ENCODE measurements around the gene CHD1.

CHD1 gene

DNA sequence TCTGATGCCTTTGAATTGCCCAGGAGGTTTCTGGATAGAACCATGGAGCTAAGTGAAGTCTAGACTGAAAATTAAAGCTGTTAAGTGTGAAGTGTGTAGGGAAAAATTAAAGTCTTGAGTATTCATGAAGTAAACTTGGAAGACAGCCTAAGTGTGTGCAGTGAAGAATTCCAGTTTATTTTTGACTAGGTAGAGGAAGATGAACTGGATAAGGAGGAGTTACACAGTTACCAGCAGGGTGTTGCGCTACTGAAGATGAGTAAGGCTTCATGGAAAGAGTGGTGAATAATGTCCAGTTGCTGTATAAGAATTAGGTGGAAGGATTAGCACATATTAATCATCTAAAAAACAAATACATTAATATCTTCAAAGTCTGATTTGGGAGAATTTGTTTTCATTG, 5.7 kb upstream of the CHD1 start:
- DNase-seq: no peak

DNA sequence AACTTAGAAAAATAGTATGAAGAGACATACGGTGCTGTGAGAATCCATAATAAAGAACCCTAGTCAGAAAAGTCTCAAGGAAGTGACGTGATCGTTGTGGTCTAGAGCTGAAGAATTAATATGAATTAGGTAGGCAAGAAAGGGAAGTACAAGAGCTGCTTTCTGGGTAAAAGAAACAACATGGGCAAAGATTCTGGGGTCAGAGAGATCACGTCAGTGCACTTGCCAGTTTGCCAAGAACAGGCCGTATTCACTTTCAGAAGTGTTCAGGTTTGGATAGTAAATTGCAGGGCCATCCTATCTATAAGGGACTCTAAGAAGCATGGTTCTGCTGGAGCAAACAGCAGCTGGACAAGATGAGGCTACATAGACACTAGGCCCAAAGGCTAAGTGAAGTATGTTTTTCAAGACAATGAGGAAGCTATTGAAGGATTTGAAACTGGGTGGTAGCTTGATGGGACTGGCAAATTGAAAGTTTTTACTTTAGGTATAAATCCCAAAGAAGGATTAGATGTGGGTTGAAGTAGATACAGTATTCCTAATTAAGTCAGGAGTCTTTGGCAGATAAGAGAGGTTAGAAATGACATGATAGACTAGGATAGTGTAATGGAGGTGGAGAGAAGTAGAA, 4.8 kb upstream of the CHD1 start:
- peak; percentile 71 for DNase-seq

DNA sequence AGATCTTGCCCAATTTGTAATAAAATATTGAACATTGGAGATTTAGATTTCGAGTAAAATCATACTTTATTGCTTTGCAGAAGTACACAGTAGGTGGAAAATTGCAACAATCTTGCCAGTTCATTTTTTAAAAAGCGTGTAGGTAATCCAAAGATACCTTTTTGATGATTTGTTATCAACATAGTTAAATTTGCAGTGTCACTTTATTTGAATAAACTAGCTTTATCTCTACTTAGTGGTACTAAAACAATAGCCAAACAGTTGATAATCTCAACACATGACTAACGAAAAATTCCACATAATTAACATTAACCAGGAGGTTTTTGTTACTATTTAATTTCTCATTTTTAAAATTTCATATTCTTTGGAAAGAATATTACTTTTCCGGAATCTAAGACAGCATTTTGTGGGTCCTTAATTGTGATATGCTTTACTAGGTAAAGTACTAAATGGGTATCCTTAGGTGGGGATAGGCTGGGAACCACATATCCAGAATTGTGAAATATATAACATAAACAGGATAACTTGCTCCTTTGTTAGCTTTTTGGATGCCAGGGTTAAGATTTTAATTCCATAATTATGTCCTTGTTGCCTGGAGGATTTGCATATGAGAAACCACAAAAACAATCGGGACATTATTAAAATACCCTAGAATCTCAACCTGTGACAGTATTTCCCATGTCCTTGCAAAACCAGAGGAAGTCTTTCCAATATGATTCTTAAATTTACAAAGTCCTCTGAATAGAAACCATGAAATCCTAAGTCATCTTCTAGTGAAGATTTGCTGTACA, 2.4 kb upstream of the CHD1 start:
- DNase-seq: no peak

DNA sequence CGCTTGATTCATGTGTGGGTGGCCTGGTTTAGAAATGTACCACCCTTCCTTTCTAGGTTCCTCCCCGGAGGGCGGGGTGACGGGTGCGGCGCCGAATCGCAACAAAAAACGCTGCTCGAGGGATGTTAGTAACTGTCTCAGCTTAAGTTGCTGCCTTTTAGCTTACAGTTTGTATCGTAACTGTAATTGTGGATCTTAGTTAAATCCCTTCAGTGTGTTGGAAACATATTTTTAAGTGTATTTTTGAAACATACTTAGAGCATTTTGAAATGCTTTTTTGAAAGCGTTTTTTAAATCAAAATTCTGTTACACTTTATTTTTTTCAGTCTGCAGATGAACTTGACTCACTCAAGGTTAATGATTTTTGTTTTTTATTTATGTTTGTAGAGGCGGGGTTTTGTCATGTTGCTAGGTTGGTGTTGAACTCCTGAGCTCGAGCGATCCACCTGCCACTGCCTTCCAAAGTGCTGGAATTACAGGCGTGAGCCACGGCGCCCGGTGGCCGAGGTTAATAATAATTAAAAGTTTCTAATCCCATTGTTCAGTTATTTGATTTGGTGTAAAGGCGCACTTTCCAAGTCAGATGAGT, 997 bp upstream of the CHD1 start:
- no peak for DNase-seq

DNA sequence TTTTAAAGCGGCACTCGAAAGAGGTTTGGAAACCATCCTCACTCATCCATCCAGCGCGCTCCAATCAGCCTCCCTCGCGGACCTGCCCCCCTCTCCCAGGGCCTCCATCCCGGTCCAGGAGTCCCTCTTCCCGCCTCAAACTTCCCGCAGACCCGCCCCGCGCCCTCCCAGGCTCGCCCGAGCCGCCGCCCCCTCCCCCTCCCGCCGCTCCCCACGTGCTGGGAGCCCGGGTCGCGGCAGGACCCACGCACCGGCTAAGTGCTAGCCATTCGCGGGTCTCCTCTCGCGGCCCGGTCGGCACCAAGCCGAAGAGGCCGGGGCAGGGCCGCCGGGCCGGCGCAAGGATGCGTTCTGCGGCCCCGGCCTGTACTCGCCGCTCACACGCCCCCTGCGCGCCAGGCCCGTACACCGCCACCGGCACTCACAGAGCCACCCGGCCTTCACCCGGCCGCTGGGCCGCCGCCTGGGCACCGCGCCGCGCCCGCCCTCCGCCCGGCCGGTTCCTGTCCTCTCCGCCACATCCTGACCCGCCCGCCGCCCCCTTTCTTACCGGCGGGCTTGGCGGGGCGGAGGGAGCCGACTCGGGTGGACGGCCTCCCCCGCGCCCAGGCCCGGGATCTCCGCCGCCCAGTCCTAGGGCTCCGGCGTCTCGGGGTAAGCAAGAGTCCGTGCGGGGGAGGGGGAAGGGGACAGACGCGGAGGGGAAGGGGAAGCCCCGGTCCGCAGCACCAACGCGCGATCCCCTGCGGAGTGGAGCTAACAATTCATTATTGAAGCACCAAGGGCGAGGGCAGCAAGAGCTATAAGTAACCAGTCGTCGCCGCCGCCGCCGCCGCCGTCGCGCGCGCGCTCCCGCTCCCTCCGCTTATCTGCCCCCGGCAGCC, 576 bp downstream of the CHD1 start:
- DNase-seq: peak; percentile 56

DNA sequence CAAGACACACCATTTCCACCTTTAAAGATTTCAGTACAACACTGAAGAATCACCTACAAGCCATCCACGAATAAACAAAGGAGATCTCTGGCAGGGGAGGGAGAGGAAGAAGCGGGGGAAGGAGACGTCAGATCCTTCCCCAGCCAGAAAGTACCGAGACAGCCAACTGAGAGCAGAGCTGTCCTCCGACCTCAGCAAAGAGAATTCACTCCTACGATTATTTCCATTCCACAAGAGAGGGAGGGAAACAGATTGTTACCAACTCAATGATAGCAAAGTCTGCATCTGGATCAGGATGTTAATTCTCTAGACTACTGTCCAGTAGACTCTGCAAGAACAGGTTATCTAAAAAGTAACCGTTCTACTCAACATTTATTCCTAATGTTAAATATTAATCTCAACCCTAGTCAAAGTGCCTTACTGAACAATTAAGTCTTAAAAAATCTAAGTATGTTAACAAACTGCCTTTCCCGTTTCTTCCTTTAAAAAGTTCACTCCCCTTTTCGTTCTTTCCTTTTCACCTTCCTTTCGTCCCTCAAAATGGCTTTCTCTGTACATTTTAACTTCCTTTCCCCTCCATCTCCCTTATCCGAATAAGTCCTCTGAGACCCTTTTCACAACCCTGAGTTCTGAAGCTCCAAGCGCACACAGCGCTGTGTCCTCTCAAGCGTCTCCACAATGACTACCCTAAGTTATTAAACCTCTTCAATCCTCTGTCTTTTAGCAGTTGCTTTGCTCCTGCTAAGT, 1.4 kb downstream of the CHD1 start:
- DNase-seq: peak; percentile 77

DNA sequence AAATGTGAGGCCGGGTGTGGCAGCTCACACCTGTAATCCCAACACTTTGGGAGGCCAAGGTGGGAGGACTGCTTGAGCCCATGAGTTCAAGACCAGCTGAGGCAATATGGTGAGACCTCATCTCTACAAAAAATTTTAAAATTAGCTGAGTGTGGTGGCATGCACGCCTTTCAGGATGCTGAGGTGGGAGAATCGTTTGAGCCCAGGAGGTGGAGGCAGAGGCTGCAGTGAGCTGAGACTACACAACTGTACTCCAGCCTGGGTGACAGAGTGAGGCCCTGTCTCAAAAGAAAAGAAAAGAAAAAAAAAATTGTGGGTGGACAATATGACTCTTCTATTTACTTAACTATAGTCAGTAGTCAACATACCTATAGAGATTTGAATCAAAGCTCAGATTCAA, 4.8 kb downstream of the CHD1 start:
- DNase-seq: no peak

DNA sequence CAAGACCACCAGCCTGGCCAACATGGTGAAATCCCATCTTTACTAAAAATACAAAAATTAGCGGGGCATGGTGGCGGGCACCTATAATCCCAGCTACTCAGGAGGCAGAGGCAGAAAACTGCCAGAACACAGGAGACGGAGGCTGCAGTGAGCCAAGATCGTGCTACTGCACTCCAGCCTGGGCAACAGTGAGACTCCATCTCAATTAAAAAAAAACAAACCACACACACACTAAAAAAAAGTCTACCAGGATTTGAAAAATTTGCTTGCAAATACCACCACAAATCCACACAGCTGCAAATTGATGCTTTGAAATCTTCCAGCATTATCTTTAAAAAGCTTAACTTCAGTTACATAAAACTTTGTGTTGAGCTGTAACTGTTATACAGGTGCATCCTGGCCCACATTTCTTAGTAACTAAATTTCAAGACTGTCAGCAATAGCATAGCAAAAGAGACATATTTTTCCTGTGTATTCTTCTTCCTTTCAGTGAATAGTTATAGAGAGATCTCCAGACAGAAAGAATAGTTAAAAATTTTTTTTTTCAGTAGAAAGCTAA, 6.8 kb downstream of the CHD1 start:
- DNase-seq: no peak

DNA sequence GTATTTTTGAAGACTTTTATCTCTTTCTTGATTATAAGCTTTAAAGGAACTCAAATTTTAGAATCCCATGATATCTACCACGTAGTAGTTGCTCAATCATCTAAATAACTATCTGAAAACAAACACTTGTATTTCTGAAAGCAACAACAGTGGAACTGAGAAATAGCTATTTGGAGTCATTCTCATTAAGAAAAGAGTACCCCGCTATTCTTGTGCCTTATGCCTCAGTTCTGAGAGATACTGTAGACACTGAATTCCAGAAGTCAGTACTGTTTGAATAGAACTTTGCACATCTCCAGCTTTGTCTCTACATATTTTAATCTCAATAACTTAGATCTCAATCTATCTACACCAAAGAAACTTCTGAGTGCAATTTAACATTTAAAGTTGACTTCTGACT, 11.4 kb downstream of the CHD1 start:
- DNase-seq: no peak

DNA sequence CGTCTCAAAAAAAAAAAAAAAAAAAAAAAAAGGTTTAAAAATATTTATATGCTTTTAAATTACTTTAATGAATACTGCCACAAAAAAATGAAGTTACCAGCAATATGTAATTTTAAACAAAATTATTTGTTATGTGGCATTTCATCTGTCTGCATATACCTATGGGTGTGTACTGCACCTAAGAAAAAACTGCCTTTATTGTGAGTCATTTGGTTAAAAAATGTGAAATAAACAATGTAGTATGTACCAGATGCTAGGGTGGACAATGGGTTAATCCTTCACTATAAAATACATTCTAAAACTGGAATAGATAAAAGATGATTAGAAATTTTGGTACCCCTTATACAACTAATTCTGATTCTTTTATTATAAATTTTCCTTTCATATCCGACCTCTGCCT, 12.3 kb downstream of the CHD1 start:
- no peak for DNase-seq

DNA sequence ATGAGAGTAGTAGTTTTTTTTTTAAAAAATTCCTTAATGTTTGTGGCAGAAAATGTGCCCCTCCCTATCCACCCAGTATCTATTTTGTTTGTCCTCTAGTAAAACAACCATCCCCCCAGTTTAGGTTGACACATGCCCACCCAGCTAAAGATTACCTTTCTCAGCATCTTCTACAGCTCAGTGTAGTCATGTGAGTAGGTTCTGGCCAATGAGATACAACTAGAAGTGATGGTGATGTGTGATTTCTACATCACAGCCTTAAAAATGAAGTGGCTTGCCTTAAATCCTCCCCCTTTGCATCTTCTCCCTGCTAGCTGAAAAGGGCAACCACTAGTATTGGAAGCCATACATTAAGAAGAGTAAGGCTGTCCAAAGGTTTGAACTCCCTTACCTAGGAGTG, 14.9 kb downstream of the CHD1 start:
- DNase-seq: no peak

DNA sequence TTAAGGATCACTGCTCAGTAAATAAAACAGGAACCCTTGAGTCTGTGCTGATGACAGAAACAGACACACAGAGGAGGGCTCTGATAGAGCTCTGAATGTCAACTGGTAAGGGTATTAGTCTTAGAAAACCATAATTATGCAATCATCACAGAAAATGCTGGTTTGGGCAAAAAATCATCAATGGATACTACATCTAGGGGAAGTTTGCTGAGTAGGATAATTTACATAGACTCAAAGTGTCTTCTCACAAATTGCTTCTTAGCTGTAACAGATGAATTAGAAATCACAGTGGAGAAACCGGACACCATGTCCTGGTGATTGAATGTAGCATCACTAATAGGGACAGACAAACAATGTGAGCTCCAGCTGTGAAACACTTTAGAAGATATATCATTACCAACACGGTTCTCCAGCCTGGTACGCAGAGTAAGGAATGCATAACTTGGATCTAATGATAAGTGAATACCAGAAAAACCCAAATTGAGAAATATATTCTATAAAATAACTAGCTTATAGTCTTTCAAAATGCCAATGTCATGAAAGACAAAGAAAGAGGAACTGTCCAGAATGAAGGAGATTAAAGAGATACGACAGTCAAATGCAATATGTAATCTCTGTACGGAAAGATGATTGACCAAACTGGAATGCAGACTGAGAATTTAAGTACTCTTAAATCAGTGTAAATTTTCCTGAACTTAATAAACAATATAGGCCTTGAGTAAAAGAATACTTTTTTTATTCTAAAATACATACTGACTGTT, 17.3 kb downstream of the CHD1 start:
- peak; percentile 52 for DNase-seq

DNA sequence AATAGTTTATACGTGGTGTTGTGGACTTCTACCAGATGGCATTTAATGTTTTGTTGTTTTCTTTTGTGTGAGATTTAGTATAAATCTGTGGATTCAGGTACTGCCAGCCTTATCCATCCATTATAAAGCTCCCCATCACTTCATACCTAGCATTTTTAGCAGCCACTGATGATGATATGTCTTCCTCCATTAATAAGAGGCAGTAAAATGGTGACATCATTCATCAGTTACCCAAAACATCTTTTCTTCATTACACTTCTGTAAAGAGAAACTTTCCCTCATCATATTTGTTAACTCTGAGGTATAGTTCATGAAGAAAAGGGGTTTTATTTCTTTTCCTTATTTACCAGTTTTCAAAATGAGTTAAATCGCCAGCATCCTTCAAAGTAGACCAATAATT, 19.4 kb downstream of the CHD1 start:
- no peak for DNase-seq

DNA sequence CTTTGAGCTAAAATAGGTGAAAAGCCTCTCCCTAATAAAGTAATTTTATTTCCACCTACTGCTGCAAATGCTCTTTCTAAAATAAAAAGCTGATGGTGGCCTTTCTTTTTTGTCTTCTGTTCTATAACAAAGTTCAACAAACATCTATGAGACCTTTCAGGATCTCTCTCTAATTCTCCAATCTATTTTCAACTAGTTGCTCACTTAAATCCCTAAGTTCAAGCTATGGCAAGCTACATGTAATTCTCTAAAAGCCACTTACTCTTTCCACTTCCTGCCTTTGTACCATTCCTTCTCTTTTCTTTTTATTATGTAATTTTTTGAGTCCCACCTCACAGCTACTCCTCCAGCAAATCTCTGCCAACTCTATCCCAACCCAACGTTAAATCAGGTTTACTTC, 20.9 kb downstream of the CHD1 start:
- no peak for DNase-seq

DNA sequence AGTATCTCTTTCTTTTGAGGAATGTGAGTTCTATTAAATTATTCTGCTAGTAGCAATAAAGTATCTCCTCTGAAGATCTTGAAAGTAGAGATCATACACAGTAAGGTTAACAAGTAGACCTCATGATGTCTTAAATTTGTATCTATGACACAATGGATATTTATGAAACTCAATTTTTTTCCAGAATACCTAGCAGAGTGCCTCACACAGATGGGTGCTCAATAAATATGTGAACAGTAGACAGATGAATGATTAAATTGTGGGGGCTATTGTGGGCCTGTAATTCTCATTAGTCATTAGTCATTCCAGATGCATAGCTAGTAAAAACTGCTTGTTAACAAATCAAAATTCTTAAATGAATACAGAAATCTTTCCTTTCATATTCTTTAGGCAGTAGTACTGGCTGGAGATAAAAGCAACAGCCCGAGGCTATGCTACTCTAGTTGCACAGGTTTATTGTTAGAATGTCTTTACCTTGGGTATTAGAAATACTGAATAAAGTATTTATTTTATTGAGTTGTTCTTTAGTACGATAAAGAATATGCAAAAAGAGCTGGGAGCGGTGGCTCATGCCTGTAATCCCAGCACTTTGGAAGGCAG, 22.0 kb downstream of the CHD1 start:
- no peak for DNase-seq

DNA sequence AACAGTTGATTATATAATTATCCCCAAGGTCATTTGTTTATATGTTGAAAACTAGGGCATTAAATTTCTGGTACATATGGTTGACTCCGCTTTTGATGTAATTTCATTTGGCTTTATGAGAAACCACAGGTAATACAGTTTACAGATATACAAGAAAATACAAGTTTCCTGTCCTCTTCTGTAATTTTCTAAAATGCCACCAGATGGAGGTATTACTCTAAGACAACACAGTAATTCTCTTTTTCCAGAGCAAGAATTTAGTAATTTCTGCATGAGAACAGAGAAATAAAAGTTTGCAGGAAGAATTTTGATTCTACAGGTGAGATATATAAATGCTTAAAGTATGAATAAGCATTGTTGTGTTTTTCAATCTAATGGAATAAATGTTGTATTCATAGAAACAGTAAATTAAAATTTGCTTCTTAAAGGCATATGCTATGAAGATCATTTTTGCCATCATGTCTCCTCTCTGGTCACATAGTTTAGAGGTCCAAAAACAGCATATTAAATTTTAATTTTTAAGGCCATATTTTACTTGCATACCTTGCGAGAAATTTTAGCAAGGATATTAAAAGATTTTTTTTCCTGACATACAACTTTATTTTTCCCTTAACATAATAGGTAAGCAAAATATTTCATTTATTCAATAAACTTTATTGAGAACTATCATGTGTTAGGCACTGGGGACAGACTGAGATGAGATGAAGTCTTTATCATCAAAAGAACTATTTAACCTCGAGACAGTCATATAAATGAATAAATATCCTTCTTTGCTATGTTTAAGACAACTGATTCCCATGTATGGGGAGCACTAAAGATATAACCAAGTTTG, 22.7 kb downstream of the CHD1 start:
- peak; percentile 80 for DNase-seq

DNA sequence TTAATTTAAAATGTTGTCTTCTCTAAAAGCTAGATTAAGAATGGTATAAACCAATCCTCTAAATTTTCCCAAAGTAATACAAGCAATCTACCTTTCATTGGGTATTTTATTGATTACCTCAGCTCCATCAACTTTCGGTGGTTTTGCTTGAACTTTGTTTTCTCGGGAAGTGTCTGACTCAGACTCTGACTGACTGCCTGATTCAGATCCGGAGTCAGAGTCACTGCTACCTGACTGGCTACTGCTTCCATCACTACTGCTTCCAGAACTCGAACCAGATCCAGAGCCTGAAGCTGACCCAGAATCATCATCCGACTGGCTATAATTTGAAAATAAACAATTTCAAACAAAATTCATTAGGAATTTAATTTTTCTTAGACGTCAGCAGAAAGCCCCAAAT, 24.0 kb downstream of the CHD1 start:
- DNase-seq: no peak

DNA sequence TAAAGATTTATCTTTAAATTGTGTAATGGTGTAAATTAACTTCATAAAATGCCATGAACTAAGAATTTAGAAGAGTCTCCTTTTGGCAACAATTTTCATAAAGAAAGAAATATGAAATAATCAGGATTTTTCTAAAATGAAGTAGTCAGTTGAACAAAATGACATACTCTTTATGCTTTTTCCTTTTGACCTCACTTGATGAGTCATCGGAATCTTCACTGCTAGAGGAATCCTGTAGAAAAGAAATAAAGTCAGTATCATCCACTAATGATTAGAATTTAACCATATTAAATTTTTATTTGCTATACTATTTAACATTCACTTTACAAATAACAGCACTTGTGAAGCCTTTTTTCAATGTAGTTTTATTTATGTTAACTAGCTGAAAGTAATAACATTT, 26.1 kb downstream of the CHD1 start:
- no peak for DNase-seq

DNA sequence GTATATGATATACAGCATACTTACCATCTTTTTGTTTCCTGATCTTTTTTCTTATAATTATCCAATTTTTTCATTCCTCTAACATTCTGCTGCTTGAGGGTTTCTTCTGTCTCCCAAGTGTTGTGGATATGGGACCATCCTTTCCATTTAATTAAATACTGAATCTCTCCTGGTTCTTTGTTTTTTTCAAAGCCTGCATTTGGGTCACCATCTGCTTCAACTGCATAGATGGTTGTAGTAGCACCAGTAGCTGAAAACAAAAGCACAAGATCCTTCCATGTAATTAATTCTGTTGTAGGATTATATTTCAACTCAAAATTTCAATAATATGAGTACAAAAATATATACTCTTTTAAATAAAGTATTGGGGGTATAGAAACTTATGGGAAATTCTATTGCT, 29.4 kb downstream of the CHD1 start:
- no peak for DNase-seq

DNA sequence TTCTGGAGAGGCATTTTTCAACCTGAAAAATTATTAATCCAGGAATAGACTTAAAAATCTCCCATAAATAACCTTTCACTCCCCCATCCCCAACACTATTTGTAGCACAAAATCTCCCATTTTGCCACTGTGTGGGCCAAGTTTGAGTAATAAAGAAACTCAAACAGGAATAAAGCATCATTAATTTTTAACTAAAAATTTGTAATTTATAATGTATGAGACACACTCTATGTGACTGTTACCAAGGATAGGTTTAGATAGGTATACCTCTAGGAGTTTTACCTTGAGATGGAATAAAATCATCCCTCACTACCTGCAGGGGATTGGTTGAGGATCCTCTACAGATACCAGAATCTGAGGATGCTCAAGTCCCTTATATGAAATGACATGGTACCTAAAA, 30.1 kb downstream of the CHD1 start:
- DNase-seq: no peak
